Fibroblast of skin of scalp (primary cell): ENCODE results near the gene S100A4.

Source experiments
- DNase-seq: peaks from one replicate; pipeline ENCODE4 v3.0.0-alpha.2; 2013

Gene S100A4

GRCh38 chr1:153506831-153507413, 38.7 kb downstream of the S100A4 start:
- DNase-seq, result peak; percentile 87

- DNase-seq, result no peak
Measured at GRCh38 chr1:153506386-153506785, 39.2 kb downstream of the S100A4 start.

DNA sequence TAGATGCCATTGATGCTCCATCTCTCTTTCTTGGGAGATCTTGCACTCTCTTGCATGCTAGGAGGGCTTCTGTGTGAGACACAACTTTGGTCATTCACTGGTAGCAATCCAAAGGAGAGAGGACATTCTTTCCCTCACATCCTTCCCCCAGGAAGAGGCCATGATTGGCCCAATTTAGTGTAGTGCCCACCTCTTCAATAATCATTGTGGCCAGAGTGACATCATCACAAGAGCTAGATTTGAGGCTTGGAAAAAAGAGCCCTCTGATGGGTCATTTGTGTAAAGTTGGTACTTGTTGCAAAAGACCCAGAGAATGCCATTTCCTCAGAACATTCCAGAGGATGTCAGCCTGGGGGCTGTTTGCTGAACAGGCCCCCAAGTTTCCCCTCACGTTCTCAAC, 40.0 kb downstream of the S100A4 start:
- DNase-seq, result peak; percentile 32

DNA sequence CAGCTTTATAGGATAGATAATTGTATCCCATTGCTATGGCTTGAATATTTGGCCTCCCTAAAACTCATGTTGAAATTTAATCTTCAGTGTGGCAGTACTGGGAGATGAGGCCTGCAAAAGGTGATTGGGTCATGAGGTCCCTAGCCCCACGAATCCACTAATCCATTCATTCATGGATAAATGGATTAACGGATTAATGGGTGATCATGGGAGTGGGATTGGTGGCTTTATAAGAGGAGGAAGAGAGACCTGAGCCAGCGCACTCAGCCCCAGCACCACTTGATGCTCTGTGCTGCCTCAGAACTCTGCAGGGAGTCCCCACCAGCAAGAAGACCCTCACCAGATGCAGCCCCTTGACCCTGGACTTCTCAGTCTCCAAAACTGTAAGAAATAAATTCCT, 41.8 kb downstream of the S100A4 start:
- no peak for DNase-seq

DNA sequence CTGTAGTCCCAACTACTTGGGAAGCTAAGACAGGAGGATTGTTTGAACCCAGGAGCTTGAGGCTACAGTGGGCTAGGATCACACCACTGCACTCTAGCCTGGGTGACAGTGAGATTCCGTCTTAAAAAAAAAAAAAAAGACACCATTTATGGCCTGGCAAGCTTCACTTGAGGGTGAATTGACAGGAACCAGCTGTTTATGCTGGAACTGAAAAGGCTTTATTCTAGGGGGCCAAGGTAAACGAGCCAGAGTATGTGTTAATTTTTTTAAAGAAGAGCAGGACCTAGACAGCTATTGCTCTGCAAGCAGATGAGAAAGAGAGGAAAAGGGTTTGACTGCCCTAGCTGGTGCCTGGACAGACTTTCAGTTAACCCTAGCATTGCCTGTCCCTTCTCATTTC, 46.9 kb downstream of the S100A4 start:
- no peak for DNase-seq

GRCh38 chr1:153495536-153495935, 50.1 kb downstream of the S100A4 start:
- DNase-seq, result no peak

- DNase-seq, result peak; percentile 66
Measured at GRCh38 chr1:153494976-153495535, 50.5 kb downstream of the S100A4 start.
